Measurements from ENCODE around the gene MEIOC.
A peak's percentile ranks its signal among the peaks of the same experiment; 100 is the strongest.
"Not testable (repeated sequence)": the region's sequence is repeated elsewhere in the genome, so short reads cannot be mapped to it uniquely, and the experiment has no call there.

MEIOC gene

DNA sequence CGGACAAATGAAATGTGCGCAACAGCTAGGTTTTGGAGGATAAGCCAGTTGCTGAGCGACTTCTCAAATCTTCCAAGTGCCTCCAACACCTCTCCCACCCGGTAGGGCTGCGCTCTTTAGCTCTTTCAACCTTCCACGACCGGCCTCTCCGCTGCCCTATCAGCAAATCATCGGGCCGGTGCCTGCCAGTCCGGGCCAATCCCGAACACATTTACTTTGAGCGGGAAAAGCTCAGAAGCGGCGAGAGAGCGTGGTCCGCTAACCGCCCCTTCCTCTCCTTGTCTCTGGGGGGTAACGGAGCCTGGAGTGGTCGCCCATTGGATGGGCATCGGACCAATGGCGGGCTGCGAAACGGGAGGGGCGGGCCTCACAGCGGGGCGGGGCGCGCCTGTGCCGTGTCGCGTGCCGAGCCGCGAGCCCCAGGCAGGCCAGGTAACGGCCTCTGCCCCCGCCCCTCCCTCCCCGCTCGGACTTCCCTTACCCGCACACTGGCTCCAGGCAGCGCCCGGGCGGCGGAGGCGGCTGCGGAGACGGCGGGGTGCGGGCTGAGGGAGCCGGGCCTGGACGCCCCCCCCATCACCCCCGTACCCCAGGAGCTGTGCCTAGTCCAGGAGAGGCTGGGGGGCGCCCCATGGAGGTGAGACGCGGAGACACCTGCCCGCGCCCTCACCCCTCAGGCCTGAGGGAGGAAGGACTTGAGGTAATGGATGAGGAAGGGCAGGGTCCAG, at the start of gene MEIOC:
Gene MEIOC (plus strand): TSS at position 486 of the 728 bp plus-strand sequence. CDS start 146 bp downstream, at position 632.
- DNase-seq = peak; percentile 69

DNA sequence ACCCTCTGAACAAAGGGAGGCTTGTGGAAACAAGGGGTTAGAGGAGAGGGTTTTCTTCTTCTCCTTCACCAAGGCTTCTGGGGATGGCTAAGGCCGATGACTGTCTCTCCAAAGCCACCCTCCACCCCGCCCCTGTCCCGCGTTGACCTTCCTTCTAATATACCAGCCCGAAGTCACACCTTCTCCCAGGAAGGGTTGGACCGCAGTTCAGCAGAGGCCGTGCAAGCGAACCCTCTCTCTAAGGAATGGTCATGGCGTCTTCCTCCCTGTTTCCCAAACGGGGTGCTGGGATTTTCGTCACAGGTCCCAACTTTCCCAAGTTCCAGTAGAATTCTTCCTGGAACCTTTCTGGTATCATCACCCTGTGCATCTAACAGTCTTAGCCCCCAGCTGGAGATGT, 49.6 kb upstream of the MEIOC start:
- no peak for DNase-seq

DNA sequence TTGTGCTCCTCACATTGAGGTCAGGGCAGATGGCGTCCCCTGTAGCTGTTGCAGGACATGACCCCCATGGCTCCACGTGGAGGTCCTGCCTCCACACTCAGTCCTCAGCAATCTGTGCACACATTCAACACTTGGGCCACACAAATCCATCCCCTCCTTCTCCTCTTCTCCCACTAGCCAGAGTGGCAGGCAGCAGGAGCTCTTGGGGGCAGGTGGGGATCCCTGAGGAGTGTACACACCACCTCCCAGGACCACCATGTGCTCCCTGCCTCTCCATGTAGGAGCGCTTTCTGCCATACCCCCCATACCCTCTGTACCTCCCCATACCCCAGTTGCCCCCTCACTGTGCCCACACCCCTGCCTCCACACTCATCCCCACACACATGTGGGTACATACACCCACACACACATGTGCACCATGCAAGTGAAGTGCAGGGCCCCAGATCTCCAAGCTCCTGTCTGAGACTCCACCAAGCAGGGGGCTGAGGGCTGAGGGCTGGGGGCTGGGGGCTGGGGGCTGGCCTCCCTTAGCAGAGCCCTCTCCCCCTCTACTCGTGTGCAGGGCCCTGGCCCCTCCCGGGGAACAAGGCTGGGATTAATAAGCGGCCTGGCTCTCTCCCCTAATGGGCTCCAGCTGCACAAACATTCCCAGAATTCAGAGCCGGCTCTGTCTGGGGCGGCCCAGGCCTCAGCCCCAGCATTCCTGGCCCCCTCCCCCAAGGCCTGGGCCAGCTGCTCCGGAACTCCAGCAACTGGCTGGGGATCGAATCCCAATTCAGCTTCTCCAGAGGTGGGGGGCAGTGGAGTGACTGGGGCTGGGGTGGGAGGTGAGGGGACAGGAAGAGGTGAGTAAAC, 48.2 kb upstream of the MEIOC start:
- peak; percentile 77 for DNase-seq

DNA sequence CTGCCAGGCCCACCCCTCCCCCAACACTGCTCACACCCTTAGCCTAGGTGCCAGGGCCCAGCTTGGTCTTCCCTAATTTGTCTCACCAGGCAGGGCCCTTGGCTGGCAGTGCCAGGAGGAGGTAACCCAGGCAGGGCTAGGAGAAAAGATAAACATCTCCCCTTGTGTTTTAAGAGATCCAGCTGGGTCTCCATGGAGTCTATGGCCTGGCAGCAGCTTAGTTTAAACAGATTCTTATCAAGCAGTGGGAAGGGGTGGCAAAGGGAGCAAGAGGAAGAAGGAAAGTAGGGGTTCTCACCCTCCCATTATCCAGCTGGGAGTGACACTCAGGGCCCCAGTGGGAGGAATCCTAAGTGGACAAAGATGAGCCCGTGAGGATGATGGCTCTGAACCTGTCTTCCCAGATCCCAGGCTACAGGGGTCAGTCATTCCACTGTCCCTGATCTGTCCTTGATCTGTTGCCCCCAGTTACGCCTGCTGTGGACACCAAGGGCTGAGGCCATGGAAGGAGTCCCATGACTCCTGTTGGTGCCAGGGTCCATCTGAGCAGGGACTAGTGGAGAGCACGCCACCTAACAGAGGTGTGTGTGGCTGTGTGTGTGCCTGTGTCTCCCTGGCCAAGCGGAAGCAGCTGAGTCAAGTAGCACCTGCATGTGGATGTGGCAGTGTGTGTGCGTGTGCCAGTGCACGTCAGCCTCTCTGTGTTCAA, 47.4 kb upstream of the MEIOC start:
- DNase-seq = peak; percentile 79

DNA sequence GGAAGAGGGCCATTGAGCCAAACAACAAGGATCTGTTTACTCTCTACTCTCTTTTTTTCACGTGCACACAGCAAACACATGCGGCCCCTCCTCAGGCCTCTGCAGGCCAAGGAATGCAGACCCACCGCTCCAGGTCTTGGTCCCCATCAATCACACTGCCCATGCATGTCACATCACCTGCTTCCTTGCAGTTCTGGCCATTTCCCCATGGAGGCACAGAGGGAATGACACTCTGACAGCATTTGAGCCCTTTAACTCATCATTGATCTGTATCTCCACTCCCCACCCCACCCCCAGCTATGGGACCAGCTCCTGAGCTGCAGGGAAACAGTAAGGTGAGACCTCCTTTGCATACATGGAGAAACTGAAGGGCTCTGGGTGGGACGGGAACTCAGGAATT, 45.9 kb upstream of the MEIOC start:
- DNase-seq = peak; percentile 30

DNA sequence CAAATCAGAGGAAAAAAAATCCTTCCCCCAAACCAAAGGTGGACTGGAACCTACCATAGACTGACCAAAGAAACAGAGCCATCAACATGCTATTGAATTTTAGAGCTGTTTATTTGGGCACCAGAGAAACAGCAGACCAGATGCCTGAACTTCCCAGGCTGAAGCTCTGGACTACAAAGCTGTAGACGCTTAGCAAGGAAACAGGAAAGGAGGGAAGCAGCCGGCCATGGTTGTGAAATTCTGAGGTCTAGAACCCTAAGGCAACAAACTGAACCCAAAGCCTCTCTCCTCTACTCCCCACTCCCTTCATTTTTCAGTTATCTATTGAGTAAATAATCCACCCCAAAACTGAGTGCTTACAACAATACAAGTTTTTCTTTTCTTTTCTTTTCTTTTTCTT, 45.4 kb upstream of the MEIOC start:
- no peak for DNase-seq

DNA sequence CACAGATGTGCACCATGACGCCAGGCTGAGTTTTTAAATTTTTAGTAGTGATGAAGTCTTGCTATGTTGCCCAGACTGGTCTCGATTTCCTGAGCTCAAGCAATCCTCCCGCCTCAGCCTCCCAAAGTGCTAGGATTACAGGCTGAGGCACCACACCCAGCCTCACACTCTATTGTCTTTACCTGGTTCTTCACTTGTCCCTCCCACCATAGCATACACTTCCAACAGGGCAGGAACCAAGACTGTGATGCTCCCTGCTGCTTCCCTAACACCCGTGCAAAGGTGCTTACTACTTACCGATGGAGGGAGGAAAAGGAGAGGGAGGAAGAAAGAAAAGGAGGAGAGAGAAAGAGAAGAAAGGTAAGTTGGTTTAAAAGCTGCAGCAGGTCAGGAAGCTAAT, 41.4 kb upstream of the MEIOC start:
- DNase-seq = no peak

DNA sequence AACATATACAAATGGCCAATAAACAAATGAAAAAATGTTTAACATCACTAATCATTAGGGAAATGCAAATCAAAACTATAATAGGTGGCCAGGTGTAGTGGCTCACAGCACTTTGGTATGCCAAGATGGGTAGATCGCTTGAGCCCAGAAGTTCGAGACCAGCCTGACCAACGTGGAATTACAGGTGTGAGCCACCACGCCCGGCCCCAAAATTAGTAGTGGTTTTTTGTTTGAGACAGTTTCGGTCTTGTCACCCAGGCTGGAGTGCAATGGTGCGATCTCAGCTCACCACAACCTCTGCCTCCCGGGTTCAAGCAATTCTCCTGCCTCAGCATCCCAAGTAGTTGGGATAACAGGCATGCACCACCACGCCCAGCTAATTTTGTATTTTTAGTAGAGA, 37.6 kb upstream of the MEIOC start:
- DNase-seq = not testable (repeated sequence)

DNA sequence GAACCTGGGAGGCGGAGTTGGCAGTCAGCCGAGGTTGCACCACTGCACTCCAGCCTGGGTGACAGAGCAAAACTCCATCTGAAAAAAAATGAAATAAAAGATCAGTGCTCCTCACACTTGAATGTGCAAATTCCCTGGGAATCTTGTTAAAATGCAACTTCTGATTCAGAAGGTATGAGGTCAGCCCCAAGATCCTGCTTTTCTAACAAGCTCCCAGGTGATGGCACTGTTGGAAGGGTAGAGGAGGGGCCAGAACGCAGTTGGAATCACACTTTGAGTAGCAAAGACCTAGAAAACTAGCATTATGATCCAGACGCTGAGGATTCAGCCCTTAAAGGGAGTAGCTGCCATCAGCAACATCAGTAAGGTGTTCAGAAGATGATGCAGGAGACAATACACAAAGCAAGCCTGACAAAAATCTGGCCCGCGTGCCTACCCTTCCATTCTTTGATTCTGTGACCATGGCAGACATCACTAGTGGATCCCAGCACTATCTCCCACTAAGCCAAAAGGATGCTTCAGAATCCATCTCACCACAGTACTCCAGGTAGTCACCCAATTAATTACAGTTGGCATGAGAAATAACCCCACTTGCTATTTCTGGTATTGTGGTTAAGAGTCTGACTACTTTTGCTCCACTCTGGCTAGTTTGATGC, 33.1 kb upstream of the MEIOC start:
- no peak for DNase-seq

DNA sequence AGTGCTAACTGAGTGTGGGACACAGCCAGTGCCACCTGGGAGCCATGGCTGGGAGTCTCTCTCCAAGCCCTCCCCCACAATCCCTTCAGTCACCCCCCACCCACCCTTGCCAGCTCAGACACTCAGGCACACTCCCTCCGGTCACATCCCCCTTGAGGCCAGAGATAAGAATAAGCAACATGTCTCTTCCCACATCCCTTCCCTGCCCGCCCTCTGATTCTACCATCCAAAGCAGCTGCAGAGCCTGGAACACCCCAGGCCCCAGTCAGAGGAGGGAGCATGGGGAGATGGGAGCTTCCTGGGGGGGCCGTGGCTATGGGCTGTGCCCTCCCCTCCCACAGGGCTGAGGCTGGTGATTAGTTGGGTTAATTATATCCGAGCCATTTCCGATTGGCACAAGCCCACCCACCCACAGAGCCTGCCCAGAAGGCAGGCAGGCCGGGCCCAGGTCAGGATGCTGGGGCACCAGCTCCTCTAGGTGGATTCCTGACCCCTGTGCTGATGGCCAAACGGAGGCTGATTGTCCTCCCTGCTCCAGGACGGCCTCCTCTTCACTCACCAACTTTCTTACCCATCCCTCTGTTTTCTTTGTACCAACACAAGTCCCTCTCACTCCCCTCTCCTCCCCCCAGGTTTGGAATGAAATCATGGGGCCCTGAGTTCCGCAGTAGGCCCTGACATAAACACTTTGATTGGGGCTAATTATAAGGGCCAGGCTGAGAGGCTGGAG, 28.6 kb upstream of the MEIOC start:
- DNase-seq = no peak

DNA sequence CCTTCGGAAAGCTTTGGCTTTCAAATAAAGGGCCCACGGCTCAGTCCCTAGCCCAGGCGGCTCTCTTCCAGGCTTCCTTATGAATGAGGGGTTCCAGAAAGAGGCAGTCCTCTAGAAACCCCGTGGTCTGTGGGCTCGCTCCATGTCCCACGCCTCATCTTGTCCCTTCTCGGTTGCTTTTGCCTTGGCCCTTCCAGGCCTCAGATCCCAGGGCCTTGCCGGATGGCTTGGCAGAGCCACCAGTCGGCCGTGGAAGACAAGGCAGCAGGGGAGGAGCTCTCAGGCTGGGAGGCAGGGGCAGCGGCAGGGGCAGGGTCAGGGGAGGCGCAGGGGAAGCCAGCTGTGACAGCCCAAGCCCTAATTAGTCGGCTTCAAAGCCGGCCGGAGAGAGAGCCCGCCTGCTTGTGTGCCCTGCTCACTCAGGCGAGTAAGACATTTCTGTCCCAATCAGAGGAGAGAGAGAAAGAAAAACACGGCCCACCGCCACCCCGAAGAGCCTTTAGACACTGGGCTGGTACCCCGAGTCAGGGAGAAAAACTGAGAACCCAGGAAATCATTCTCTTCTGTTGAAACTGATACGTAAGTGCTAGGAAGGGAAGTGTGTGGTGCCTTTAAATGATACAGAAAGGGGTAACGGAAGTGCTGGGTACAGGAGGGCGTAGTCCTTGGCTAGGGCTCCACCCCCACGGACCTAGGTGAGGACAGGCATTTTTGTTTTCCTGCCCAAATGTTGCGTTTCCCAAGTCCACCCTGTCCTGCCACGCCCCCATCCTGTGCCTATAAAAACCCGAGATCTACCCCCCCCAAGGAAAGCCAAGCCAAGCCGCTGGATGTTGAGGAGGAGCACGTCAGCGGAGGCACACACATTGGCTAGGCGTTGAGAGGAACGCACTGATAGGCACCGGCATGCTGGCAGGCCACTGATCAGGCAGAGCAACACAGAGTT, 27.8 kb upstream of the MEIOC start:
- DNase-seq = no peak

DNA sequence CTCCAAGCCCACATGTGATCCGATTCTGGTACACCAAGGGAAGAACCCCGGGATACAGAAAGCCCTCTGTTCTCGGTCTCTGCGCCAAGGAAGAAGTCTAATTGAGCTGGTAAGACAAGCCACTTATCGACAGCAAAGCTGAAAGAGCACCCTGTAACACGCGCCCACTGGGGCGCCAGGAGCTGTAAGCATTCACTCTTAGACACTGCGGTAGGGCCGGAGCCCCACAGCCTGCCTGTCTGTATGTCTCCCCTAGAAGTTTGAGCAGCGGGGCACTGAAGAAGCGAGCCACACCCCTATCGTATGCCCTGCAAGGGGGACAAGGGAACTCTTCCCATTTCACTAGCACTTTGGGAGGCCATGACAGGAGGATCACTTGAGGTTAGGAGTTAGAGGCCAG, 27.0 kb upstream of the MEIOC start:
- DNase-seq = no peak

DNA sequence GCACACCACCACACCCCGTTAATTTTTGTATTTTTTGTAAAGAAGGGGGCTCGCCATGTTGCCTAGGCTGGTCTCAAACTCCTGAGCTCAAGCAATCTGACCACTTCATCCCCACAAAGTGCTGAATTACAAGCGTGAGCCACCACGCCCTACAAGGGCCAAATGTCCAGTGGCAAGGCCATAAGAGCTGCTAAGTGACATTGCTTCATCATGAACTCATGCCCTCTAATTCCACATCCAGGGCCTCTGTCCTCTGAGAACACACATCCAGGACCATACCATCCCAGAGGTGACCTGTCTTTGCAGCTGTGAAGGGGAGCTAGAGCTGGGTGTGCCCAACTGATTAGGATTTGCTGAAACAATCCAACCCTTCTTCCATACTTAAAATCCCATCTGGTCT, 25.6 kb upstream of the MEIOC start:
- DNase-seq = no peak

DNA sequence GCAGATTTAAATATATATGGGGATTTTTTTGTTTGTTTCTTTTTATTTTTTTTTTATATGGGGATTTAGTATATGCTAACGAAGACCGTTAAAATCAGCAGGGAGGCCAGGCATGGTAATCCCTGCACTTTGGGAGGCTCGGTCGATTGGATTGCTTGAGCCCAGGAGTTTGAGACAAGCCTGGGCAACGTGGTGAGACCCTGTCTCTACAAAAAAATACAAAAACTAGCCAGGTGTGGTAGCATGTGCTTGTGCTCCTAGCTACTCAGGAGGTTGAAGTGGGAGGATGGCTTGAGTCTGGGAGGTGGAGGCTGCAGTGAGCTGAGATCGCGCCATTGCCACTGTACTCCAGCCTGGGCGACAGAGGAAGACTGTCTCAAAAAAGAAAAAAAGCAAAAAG, 22.3 kb upstream of the MEIOC start:
- no peak for DNase-seq

DNA sequence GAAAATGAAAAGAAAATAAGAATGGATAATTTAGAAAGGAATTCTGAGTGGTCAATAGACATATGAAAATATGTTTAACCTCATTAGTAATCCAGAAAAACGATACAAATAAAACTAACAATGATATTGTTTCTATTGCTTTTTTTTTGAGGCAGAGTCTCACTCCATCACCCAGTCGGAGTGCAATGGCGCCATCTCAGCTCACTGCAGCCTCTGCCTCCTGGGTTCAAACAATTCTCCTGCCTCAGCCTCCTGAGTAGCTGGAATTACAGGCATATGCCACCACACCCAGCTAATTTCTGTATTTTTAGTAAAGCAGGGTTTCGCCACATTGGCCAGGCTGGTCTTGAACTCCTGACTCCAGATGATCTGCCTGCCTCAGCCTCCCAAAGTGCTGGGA, 21.9 kb upstream of the MEIOC start:
- DNase-seq = not testable (repeated sequence)

DNA sequence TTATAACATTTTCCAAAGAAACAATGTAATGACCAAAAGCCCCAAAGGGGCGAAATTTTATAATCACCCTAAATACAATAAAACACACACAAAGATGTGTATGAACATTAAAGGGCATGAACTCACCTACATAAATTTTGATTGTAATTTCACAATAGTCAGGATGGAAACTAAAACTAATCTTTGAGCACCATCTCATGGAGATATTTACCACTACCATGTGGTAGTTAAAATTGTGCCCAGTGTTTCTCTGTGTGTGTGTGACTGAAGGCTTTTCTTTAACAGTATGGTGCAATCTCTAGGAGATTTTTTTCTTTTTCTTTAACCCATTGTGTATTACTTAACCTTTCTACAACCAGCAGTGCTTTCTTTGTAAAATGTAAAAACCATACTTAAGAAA, 19.7 kb upstream of the MEIOC start:
- peak; percentile 24 for DNase-seq

DNA sequence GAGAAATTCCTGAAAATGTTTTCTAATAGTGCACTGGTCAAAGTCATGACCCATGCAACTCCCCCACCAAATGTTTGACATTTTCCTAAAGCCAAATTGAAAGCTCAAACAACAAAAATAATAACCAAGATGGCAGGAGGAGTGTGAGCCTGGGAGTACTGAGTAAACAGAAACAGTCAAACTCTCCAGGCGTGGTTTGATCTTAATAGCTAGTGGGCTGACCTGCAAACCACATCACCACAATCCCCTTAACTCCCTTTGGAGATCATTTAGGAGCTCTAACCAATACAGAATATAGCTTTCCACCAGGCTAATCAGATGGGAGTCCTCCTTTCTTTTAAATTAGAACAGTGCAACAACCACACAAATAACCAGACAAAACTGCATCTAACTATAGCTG, 19.2 kb upstream of the MEIOC start:
- DNase-seq = no peak

DNA sequence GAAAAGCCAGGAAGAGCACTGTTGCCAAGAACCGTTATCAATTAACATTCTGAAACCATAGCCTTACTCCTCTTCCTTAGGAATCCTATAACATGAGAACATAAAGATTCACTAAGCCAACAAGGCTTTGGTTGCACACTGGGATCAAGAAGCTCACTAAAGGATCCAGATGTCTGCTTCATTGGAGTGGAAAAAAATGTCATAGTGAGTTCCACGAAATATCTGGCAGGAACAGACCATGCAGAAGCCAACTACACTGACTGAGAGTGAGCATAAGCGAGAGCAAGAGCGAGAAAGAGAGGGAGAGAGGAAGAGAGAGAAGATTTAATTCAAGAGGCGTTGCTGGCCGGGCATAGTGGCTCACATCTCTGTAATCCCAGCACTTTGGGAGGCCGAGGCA, 13.4 kb upstream of the MEIOC start:
- DNase-seq = no peak

DNA sequence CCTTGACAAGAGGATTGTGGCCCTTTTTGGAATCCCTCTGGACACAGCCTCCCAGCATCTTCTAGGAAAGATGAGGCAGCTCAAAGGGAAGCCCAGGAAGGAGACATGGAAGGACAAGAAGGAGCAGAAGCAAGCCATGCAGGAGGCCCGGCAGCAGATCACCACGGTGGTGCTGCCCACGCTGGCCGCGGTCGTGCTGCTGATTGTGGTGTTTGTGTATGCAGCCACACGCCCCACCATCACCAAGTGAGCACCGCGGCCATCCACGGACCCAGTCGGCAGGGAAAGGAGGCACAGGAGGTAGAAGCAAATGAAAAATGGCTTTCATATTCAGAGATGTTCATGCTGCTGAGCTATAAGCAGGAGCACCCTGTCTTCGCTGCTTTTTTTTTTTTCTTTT, 10.9 kb upstream of the MEIOC start:
- DNase-seq = no peak

DNA sequence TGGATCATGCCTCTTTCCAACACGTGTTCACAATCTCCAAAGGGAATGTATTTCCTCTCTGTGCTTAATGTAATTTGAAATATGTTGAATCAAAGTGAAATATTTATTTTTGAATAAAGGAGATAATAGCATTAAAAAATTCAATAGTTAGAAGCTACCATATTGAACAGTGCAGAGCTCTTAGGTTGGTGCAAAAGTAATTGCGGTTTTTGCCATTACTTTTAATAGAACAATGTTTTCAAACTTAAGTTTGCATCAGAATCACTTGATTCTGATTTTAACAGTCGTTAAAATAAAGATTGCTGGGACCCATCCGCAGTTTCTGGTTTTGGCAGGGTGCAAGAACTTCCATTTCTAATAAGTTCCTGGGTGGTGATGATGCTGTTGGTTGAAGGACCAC, 10.0 kb upstream of the MEIOC start:
- DNase-seq = no peak

DNA sequence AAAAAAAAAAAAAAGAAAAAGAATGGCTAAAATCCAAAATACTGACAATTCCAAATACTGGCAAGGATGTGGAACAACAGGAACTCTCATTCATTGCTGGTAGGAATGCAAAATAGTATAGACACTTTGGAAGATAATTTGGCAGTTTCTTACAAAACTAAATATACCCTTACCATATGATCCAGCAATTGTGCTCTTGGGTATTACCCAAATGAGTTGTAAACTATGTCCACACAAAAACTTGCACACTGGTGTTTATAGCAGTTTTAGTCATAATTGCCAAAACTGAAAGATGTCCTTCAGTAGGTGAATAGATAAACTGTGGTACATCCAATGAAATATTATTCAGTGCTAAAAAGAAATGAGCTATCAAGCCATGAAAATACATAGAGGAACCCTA, 8.5 kb upstream of the MEIOC start:
- no peak for DNase-seq

All from NCI-H345 (cell line).